Stimulated activated CD4-positive, alpha-beta T cell treated with anti-CD3 and anti-CD28 coated beads, Interleukin-15, amount 100 ng/mL, for 48 hours (primary cell): ENCODE data around the gene FHIT.

ENCODE experiments used
- DNase-seq, 2 donors: peaks; one replicate each; pipeline ENCODE4 v3.0.0-alpha.2; 2020; ENCODE audit warnings: low read depth in 2 of 2

FHIT gene

DNA sequence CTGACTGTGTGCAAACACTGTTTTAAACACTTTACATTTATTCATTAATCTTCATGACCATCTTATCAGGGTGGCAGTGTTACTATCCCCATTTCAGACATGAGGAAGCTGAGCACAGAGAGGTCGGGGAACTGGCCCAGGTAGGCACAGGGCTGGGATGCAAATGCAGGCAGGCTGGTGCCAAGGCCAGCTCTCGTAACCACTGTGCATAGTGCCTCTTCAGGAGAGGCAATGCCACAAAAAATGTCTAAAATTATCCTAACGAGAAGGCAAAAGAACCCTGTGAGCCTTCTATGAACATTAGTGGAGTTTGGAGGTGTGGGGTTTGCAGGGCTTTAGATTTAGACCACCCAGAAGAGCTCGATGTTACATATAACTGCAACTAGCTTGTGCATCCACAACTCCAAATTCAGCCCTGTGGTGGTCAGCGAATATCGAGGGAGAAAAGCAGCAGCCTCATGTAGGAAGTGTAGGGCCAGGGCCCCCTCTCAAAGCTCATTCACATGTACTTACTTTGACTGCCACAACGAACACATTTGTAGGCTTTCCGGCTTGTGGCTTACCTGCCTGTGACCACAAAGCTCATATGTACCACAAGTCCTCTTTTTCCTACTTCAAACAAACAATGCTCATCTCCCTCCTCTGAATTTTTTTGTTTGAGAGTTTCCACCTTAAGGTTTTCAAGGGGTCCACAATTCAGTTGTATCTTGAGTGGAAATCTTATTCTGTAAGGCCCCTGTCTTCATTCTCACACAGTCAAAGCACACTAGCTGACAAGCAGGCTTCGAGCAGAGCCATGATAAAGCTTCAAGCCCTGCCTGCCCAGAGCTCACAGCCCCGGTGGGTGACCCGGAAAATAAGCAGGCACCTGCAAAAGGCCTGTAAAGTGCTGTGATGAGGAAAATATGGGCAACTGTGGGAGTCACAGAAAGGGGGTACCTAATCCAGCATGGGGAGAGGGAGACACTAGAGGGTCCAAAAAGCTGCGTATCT lies 1478.5 kb downstream of the FHIT start:
- DNase-seq, result no peak

DNA sequence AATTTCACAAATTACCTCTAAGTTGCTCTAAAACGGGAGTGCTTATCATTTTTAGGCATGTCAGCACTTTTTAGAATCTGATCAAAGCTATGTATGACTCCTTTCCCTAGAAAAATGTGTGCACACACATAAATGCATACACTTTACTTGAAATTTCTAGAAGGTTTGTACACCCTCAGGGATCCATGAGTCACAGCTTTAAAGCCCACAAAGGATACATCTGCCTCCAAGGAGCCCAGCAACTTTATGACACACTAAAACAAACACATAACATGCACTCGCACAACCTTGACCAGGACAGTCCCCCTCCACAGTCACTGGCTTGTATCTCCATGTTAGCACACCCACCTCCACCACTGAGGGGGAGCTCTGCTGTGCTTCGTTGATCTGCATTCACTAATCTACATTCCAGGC lies 1479.5 kb downstream of the FHIT start:
- no peak for DNase-seq

DNA sequence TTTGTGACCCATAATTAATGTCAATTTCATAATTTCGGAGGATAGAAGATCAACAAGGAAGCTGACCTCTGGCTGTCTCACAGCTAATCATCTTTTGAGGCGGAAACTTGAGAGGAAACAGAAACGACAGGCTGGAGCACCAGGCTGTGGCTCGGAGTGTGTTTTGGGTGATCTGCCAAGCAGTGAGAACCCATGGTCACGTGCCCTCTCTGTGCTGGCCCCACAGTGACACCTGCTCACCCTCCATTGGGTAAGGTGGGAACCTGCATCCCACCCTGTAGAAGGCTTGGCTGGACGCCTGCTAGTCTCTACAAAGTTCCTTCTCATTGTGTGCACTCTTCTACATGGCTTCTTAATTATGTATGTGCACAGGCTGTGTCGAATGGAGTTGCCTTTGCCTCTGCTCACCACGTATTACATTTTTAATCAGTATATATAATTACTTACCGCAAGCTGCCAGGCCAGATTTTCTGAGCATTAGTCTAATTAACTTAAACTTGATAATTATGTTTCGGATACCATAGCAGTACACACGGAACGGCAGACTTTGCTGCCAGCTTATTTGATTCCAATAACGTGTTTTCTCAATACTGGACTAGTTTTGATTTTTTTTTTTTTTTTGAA lies 1482.0 kb downstream of the FHIT start:
- no peak for DNase-seq

DNA sequence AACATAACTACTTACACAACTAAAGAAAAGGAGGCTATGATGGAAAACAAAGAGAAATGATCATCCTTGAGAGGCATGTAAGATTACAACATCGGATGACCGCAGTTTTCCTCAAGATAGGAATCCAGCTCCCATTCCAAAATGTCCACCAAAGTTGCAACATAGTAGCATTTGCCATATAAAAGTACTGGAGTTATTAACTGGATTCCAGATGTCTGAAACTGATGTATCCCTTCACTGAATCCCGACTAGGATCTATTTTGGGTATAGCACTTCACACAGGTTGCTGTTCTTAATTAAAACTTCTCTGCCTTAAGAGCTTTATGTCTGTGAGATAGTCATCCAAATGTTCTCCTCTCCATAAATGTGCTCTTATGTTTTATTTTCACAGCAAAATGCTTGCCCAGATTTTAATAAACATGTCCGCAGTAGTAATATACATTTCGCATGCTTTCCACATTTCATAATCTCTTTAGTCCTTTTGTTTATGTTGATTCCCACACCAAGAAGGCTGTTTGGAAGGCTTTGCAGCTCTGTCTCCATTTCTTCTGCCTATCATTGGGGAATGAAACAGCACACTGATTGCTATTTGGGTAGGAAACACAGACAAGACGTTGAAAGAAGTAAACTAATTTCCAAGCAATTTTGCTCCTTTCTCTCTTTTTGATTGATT lies 1484.9 kb downstream of the FHIT start:
- DNase-seq, result no peak

DNA sequence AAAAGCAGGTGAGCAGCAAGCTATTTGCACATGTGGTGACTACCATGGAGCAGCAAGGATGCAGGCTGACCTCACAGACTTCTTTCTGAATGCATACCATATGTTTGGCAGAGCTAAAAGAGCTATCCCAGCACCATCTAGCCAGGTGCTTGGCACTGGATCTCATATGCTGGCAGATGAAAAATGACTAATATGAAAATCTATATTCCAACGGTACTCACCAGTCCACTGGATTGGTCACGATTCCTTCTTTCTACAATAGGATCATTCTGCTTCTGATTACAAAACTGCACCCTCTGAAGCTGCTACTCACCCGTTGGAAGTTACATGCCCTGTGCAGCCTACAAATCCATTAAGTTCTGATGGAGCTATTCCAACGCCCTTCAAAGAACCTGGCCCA lies 1487.1 kb downstream of the FHIT start:
- no peak for DNase-seq

DNA sequence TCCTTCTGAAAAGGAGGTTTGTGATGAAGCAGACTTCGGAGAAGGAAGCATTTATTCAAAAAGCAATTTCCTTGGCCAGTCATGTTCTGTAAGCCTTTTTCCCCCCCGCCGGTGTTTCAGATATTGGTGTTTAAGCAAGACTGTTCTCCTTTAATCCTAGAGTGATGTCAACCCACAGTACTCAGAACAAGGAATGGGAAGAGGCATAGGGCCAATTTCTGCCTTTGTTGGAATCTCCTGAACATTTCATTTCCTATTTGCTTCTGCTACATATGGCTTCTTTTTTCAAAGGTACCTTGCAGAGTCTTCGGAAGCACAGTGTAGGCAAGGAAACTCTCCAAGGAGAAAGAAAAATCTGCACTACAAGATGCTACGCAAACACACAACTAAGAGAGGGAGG lies 1488.3 kb downstream of the FHIT start:
- no peak for DNase-seq

DNA sequence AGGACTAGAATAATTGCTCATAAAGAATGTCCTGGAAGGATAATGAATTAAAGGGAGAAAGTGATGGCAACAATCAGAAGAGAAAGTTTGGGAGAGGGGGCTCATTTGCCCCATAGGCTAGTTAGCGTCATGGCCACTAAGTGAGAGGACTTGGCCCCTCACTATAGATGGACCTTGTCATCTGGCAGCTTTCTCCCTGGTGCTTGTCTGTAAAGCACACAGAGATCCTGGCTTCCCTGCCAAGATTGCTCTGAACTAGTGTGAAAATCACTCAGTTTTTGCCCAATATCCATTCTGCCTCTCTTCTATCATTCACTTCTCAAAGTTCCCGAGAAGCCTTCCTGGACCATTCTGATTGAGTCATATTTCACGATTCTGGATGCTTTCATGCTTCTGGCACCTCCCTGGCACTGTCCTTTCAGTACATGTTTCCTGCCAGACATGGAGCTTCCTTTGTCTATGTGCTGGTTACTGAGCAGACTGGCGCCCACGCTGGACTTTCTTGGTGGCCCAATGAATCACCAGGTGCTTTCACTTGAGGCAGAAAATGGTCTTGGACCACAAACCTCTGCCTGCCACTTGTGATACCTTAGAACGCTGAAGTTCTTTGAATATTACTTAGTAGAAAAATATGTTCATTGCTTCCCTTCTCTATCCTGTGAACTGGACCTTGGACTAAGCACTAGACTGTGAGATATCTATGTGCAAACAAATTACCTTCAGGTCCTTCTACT lies 1491.8 kb downstream of the FHIT start:
- DNase-seq, result peak in 1 of 2 donors; percentile 49

DNA sequence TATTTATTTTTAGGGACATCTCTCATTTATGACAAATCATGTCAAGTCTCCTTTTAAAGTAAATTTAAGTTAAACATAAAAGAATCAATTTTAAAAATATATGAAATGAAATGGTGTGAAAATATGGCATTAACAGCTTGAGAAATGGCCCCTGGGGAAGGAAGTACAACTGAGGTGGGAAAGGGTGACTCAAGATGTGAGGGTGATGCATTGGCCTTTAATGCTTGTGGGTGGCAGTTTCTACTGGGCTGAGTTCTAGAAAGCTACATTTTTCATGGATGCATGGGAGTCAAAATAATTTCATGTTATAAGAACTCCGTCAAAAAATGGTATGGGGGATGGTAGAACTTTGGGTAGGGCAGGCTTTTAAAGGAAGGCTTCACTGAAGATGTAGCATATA lies 1492.6 kb downstream of the FHIT start:
- DNase-seq, result no peak

DNA sequence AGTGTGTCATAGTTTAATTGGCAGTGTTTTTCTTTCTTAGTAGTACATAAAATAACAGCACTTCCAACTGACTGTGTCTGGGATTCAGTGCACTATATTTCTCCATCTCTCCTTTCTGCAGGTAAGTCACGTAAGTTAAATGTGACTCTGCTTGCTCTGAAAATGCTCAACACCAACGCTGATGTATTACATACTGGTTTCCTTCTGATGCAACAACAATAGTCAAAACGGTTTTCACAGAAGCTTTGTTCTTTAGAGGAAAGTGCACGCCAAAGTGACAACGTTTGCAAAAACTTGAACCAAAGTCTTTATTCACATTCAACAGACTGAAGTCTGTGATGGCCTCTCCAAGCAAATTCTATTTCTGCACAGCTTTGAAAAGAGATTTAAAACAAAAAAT lies 1494.3 kb downstream of the FHIT start:
- DNase-seq, result no peak

DNA sequence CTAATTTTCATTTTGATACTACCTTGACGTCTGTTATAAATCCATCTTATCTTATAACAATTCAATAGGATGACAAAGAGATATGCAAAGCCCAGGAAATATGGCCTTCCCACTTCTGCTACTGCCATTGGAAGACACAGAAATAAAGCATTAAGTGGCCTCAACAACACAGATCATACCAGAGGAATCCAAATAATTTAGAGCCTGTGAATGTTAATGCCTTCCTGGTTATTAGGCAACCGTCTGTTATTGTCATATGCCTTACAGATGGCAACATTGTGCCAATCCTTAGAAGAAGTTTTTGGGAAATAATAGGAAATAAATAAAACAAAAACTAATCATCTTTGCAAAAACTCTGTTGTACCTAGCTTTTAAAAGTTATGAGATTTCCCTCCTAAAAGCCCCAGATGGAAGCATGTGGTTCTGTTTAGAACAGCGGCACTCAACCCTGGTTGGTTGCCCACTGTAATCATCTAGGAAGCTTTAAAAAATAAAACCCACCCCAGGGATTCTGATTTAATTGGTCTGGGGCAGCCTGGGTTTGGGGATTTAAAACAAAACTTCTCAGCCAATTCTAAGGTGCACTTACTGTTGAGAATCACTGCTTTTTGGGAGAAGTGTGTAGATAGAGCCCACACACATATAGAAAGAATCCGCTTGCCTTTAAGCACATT lies 1496.7 kb downstream of the FHIT start:
- no peak for DNase-seq

DNA sequence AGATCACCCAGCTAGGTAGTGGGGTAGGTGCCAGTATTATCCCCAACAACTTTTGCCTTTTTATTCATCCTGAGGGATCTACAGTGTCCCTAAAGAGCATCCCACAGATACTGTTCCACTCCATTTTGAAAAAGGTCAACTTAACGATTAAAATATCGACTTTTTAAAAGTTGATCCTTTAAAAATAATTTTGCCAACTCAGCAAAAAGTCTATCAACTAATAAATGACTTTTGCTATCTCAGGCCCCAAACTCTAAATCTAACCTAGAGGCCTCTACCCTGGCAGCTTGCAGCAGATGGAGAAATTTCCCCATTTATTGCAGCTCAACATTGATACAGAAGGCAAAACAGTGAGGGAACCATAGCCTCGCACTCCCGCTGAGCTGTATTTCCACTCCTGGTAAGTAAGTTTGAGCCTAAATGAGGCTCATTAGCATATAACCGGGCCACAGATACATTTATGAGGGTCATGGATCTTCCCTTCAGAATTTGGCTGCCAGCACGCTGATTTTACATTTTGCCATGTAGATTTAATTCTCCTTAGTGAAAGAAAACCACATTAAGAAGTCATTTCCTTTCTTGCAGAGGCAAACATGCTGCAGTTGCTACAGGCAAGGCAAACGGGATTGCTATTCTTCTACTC lies 1497.3 kb downstream of the FHIT start:
- DNase-seq, result no peak

DNA sequence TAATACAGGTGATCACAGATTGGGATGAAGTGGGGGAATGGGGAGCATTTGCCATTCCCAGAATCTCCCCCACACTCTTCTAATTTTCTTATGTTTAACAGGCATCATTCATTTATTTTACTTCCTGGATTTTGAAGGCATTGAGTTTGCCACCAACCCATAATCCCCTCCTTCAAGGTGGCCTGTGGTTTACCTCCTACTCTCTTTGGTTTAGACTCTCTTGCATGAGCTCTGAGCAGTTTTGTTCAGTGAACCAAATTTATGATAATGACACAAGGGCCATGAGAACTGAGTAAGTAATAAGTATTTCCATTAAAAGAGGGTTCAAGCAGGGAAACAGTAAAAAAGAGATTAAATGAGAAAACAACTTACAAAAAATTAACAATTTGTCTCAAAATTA lies 1498.3 kb downstream of the FHIT start:
- DNase-seq, result no peak

DNA sequence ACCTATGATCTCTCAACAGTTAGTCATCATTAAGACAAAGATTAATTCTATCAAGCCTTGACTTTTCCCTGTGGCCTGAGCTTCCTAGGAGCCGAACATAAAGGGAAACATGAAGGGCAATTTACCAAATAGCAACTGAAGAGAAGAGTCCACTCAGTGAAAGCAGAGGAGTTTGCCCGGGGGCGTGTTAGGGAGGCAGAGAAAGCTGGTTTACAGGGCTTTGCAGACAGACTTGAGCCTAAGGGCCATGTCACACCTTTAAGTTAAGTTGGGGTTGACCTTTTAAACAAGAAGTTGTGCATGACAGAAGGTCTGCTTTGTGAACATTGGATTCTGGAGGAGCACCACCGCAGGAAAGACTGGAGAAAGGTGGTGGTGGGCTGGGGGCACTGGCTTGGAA lies 1499.6 kb downstream of the FHIT start:
- no peak for DNase-seq

DNA sequence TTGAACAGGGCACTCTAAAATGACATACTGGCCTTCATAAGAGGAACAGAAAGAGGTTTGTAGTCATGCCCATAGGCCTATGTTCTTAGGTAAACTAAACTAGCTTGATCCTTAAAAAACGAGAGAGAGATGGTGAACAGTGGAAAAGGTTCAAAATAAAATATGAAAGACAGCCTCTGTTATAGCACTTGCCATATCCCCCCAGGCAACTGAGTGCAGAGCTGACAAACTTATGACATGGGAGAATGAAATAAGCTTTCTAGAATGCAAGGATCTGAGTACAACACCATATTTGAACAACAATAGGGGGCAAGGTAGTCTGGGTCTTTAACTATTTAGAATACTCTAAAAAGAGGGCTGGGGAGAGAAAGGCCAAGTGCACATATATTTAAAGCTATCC lies 1500.9 kb downstream of the FHIT start:
- no peak for DNase-seq

DNA sequence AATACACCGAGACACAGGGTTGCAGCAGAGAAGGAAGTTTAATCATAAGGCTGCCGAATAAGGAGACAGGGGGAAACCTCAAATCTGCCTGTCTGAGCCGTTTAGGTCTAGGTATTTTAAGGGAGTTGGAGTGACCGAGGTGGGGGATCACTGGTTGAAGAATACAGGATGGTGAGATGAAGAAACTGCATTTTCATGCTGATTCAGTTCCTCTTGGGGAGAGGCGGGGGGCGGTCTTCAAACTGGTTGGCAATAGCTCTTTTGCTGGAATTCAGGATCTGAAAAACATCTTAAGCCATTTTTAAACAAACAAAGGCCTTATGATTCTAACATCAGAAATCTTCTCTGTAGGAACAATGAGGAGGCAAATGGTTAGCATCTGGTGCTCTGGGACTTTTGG lies 1502.0 kb downstream of the FHIT start:
- DNase-seq, result no peak

DNA sequence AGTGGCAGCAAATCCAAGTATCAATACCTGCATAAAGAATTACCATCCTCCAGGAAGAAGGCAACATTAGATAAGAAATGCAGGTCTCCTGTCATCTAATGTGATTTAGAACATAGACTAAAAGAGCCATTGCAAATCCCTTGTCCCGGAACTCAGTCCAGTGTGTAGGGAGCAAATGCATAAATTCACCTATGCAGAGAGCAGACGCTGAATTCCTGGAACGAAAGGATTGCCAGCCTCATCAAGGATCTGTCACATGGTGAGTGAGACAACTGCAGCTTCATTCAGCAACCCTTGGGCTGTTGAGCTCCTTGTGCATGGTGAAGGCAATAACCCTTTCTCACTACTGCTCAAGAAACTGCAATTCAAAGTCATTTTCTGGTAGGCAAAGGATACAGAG lies 1504.7 kb downstream of the FHIT start:
- no peak for DNase-seq

DNA sequence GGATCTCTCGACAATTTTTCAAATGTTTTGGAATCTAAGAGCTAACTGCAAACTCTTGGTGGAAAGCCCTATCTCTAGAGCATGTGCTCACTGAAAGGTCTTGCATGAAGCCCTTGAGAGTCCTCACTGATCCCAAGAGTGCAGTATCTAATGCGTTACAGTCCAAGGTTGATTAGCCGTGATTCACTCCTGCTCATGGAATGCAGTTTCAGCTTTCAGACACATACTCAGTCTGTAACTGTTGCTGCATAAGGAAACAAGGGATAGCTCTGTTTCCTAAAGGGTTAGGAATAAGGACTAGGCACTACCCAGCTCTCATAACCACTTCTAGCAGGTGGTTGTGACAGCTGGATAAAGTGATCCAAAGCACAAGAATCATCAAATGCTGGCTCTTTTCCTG lies 1514.0 kb downstream of the FHIT start:
- DNase-seq, result no peak

DNA sequence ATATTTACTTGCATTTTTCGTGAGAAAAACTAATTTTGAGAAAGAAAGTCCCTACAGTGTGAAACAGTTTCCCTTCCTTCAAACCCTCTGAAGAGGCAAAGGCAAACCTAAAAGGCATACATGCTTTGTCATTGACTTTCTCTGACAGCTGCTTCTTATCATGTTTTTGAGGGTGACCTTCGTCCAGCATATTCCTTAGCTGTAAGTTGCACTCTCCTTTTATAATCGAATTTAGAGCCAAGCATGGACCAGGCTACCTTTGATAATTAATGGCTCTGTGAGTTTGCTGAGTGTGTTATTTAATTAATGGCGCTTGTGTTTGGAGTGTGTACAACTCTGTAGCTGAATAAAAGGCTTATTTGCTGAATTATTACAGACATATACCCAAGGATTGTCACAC lies 1517.2 kb downstream of the FHIT start:
- DNase-seq, result no peak

DNA sequence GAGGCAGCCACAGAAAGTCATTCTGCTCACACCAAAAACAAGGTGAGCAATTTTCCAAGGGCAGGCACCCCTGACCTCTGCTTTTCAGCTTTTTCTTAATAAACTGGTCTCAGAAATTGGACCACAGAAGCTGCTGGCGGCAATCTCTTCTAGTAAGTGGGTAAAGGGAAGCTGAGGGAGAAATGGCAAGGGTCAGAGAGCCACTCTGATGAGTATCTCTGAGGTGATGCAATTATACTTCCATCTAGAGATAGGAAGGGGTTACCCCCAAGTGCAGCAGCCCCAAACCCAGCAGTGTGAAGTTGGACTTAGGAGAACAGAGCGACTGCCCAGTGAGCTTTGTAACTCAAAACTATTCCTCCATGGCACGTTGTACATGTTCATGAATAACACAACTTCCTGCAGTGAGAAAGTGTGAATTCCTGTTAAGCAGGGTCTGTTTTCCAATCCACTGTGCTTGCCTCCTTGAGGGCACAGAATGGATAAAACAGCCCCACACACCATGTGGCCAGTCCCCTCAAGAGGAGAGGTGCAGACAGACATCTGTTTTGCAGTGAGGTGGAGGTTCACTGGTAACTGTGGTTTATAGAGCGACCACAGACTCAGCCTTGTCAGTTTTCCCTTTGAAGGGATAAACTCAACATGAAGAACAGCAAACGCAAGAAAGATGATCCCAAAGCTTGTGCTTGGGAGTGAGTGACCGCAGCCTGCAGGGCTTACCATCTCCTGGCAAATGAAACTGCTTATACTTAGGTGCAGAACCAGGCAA lies 1518.0 kb downstream of the FHIT start:
- no peak for DNase-seq

DNA sequence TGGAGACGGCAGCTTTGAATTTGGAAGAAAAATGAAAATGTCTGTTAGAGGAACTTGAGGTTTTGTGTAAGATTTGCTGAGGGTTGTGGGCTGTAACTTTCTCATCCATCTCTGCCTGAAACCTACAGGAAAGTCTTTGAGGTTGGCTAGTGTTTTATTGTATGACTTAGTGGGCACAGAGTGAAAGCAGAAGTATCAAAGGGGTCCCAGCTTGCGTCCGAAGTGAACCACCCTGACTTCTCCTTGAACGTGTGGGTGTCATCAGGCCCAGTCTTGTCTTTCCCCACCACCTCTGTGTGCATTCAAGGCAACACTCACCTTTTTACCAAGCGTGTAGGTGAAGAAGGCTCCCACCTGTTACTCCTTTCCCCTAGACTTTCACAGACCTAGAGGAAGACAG lies 1519.3 kb downstream of the FHIT start:
- DNase-seq, result no peak
